ENCODE data around the gene ELP5.

ELP5 gene

DNA sequence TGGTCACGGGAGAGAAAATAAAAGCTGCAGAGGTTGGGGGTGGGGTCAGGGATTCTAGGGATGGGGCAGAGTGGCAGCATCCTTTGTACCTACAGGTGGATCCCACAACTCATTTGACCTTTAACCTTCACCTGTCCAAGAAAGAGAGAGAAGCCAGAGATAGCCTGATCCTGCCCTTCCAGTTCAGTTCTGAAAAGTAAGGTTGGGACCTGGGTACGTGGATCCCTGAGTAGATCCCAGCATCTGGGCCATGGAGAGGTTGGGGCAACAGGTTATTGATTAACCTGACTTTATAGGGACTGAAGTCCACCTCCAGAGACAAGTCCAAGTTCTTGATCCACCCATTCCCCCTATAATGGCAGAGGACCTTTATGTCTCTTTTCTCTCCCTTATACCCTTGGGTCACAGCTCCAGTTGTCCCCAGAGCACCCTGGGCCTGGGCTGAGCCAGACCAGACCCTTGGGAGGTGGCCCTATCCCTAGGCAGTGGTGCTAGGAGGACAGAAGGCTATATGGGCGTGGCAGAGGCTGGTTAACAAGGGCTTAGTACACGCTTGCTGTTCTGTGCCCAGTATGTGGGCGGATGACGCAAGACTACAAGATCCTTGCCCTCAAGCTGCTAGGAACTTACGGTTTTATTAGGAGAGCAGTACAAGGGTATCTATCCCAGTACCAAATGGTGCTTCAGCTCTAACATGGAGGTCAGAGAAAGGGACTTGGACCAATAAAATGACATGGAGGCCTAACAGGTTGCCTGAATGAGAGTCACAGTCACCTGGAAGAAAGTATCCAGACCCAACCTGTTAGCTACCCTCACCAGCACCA is 6.9 kb downstream of the ELP5 start:
- no peak for DNase-seq

DNA sequence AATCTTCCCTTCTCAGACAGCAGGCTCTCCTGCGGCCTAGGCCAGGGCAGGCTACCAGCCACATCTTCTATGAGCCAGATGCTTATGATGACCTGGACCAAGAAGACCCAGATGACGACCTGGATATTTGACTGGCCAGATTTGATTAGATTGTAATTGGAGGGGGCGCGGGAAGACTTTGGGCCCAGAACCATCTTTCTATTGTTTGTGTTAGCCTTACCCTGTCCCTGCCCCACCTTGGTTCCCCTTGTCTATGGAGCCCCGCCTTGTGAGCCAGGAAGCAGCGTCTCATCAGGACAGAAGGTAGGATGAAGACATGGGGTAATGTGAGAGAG is 7.5 kb downstream of the ELP5 start:
- DNase-seq = no peak

DNA sequence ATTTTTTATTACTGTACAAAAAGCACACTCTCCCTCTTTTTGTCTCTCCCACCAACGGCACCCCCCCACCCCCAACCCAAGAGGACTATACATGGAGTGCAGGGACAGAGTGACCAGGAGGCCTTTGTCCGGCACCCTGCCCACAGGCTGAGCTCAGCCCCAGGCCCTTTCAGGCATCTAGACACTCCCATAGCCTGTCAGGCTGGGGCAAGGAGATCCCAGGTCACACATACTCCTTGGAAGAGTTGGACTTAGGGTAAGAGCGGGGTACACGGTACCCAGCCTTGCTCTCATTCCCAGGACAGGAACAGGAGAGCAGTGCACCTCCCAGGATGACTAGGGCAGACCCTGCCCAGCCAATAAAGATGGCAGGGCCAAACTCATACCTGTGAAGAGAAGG is 8.1 kb downstream of the ELP5 start:
- DNase-seq = no peak

DNA sequence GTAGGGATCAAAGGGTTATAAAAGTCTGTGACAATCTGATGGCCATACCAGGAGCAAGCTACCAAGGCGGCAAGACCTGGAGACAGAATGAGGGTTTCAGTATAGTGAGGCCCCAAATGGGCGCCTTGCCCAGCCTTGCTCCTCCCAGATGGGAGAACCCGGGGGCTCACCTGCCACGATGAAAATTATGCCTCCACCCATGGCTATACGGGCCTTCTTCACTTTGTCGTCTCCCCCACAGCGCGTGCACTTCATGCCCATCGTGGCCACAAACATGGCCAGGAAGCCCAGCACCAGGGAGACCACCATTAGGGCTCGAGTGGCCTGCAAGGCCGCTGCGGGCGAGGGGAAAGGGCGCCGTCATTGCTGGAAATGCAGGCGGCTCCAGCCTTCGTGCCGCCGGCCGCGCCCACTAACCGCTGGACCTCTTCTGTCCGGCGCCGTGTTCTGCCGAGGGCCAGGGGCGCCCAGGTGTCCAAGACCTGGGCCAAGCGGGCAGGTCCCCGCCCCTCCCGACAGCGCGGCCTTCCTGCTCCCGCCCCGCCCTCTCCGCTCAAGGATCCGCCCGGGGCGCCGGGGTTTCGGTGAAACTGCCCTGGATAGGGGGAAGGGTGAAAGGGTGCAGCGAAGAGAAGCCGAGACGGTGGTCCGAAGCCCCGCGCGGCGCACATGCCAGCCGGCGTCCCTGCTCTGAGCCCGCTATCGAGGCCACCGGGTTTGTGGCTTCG is 8.8 kb downstream of the ELP5 start:
- DNase-seq = no peak

DNA sequence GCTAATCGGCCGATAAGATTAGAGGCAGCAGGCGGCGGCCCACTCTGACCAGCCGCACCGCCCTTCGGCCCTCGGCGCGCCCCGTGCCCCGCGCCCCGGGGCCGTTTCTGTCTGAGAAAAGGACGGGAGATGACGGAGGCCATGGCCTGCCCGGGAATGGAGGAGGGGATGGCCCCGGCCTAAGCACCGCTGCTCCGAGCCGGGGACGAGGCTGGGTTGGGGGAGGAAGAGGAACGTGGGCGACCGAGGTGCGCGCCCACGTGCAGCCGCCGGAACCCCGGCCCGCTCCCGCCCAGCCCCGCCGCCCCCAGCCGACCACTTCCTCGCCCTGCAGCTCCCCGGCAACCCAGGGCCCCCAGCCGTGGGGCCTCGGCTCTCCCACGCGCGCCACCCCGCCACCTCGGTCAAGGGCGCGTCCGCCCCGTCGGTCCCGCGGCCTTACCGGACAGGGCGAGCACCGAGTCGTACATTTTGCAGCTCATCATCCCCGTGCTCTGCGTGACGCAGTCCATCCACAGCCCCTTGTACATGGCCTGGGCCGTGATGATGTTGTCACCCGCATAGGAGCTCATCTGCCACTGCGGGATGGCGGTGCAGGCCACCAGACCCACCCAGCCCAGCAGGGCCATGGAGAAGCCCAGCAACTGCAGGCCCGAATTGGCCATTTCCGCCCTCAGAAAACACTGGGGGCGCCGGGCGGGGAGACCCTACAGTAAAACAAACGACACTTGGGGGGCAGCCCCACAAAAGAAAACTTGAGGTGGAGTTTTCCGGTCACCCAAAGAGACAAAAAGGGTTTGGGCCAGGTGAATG is 9.6 kb downstream of the ELP5 start:
- no peak for DNase-seq

DNA sequence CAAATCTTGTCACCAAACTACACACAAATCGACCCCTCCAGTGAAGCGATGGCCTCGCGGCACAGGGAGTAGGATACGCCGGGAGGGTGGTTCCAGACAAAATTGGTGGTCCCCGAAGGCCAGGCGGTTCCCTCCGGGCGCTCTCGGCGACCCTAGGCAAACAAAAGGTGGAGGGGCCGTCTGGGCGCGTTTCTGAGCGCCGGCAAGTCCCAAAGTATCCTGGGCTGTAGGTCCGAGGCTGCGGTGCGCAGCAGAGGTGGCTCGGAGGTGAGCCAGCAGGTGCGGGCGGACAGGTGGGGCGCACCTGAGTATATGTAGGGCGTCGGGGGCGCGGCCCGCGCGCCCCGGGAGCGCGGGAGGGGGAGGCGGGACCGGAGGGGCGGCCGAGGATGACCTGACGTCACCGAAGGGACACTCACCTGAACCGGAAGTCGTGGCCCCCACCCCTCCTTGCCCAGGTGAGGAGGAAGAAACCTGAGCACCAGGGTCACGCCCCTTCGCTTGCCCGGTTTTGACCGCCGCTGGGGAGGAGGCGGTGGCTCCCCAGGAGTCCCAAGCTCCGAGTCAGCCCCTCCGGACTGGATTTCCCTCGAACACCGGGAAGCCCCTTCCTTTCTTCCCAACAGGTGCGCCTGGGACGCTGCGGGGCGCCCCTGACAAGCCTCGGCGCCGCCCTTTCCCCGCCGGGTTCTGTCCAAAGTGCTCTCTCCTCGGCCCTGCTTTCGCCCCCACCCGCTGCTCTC is 10.3 kb downstream of the ELP5 start, which contains the start of gene CLDN7:
CLDN7 (minus strand) TSS at position 287 of the 743 bp plus-strand sequence. CDS start 435 bp downstream, outside the sequence.
- DNase-seq = no peak

DNA sequence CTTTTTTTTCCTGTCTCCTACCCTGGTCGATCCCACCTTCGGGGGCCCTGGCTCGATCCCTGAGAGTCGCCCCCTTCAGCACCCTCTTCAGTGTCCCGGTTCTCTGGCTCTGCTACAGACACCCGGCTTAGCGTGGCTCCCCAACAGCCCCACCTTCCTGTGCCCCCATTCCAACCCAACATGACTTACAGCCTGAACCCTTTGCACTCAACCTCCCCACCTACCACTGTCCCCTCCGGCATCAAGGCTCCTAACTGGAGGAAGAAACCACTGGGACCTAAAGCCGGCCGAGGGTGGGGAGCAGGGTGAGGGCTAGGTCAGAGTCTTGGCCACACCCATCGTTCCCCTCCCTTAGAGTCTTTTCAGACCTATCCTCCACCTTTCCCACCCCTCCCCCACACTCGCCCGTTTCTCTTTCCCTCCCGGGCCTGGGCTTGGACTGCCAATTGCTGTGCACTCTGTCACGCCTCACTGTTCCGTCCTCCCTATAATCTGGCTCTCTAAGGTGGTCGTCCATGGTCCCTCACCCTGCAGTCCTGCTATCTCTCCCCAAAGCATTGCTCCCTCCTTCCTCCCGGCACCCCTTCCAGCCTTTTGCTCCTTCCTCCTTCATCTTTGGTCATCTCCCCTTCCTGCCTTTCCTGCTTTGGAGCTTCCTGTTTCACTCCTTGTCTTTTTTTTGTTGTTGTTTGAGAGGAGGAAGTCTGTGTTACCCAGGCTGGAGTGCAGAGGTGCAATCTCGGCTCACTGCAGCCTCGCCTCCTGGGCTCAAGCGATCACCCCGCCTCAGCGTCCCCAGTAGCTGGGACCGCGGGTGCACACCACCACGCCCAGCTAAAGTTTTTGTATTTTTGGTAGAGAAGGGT is 11.2 kb downstream of the ELP5 start:
- DNase-seq = no peak

DNA sequence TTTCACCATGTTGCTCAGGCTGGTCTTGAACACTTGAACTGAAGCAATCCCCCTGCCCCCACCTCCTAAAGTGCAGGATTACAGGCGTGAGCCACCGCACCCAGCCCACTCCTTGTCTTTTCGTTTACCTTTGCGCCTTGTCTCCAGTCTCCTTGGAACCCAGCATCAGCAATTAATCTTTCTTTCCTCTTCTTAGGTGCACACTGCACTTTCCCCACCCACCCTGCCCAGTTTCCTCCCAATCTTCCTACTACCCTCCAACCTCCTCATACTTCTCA is 11.7 kb downstream of the ELP5 start:
- no peak for DNase-seq

DNA sequence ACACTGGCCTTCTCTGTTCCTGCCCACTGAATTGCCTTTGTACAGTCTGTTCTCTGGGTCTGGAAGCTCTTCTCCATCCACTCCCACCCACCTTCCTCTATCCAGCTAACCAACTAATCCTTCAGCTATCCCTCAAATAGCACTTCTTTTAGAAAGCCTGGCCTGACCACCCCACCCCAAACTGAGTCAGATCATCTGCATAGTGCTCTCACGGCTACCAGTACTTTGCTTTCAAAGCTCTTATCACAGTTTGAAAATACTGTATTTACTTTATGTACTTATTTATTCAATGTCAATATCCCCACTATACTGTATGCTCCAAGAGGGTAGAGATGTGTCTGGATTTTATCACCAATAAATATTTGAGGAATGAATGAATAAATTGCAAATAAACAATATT is 14.8 kb downstream of the ELP5 start:
- DNase-seq = no peak

DNA sequence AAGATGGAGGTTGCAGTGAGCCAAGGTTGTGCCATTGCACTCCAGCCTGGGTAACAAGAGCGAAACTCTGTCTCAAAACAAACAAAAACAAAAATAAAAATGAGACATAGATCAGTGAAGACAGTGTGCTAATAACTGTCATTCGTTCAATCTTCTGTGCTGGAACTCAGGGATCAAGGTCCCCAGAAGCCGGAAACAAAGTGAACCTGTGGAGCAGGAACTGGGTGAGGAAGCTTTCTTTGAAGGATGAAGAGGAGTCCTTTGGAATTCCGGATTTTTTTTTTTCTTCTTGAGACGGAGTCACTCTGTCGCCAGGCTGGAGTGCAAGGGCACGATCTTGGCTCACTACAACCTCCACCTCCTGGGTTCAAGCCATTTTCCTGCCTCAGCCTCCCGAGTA is 27.4 kb downstream of the ELP5 start:
- no peak for DNase-seq

DNA sequence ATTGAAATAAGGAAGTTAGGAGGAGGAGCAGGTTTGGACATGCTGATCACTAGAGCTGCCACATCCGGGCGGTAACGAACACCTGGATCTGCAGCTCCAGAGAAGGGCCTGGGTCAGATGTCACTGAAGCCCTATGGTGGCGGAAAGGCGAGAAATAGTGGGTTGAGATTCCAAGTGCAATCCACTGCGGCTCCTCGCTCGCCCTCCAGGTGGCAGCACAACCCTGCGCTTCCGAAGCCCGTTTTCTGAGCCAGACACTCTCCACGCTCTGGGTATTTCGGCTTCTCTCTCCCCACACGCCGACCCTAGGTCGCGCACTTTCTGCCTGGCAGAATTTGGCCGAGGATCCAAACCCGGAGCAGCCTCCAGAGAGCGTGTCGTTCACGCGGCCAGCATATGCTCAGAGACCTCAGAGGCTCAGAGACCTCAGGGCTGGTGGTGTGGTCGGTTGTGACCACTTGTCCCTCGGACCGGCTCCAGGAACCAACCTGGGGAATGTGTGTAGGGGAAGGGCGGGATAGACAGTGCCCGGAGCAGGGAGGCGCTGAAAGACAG is 28.6 kb downstream of the ELP5 start:
- DNase-seq = peak; percentile 79

DNA sequence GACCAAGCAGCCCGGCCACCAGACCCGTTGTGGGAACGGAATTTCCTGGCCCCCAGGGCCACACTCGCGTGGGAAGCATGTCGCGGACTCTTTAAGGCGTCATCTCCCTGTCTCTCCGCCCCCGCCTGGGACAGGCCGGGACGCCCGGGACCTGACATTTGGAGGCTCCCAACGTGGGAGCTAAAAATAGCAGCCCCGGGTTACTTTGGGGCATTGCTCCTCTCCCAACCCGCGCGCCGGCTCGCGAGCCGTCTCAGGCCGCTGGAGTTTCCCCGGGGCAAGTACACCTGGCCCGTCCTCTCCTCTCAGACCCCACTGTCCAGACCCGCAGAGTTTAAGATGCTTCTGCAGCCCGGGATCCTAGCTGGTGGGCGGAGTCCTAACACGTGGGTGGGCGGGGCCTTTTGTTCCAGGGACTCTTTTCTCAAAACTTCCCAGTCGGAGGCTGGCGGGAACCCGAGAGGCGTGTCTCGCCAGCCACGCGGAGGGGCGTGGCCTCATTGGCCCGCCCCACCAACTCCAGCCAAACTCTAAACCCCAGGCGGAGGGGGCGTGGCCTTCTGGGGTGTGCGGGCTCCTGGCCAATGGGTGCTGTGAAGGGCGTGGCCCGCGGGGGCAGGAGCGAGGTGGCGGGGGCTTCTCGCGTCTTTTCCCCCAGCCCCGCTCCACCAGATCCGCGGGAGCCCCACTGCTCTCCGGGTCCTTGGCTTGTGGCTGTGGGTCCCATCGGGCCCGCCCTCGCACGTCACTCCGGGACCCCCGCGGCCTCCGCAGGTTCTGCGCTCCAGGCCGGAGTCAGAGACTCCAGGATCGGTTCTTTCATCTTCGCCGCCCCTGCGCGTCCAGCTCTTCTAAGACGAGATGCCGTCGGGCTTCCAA is 29.3 kb downstream of the ELP5 start, which contains the start of gene SLC2A4:
SLC2A4 (plus strand) TSS at position 645 of the 879 bp plus-strand sequence; CDS start at position 862, 217 bp downstream.
- peak; percentile 68 for DNase-seq

DNA sequence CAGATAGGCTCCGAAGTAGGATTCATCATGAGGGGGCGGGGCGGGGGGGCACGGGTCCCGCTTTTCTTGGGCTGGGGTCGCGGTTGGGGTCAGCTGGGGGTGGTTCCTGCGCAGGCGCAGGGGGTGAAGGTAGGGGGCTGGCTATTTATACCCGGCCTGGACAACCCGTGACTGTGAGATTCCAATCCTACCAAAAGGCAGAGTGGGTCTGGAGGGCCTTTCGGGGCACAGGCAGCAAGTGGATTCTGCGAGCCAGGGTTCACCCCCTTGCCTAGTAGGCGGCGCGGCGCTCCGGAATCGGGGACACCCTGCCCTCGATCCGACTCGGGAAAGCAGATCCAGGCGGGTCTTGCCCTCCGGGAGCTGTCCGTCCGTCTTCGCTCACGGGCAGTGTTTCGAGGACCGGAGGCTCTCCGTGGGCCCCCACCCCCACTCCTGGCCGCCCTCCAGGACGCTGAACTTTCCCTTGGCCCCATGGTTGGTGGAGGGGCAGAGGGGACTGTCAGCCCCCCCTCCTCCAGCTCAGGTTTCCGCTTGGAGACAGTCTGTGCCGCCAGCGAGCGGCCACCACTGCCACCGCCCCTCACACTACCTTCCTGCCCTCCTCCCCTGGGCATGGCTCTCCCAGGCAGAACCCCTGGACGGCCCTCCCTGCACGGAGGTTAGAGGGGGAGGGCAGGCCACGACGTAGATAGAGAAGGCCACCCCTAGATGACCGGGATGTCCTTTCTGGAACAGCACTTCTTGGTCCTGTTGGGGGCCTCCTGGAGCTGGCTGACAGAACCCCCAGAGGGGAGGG is 30.1 kb downstream of the ELP5 start:
- no peak for DNase-seq

DNA sequence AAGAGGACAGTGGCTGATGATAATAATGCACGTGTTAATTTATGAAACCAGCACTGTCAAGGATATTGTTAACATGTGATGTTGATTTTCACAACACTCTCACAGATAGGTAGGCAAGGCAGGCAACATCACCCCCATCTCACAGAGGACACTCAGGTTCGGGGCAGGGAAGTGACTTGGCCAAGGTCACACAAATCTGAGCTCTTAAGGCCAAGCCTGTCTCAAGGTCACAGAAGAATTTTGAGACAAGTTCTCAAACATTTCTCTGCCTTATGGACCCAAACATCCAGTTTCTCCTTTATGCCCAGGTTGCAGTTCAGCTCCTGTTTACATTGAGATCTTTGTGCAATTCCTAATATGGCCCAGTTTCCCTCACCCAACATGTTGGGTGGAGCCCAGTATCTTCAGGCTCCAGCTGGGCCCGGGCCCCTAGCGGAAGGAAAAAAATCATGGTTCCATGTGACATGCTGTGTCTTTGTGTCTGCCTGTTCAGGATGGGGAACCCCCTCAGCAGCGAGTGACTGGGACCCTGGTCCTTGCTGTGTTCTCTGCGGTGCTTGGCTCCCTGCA is 30.8 kb downstream of the ELP5 start:
- no peak for DNase-seq

DNA sequence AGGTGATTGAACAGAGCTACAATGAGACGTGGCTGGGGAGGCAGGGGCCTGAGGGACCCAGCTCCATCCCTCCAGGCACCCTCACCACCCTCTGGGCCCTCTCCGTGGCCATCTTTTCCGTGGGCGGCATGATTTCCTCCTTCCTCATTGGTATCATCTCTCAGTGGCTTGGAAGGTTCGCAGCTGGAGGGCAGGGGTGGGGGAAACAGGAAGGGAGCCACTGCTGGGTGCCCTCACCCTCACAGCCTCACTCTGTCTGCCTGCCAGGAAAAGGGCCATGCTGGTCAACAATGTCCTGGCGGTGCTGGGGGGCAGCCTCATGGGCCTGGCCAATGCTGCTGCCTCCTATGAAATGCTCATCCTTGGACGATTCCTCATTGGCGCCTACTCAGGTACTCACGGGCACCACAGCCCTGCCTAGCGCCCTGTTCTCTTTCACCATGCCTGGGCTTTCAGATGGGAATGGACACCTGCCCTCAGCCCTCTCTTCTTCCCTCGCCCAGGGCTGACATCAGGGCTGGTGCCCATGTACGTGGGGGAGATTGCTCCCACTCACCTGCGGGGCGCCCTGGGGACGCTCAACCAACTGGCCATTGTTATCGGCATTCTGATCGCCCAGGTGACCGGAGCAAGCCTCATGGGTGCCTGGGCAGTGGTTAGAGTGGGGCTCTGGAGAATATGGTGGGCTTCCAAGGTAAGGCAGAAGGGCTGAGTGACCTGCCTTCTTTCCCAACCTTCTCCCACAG is 31.6 kb downstream of the ELP5 start:
- no peak for DNase-seq

DNA sequence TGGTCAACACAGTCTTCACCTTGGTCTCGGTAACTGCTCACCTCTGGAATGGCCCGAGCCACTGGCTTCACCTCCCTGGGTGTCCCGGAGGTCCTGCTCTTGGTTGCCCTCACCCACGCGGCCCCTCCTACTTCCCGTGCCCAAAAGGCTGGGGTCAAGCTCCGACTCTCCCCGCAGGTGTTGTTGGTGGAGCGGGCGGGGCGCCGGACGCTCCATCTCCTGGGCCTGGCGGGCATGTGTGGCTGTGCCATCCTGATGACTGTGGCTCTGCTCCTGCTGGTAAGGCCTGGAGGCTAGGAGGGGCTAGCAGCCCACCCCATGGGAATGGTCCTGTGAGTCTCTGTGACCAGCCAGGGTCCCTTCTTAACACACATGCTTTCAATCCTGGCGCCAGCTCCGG is 32.9 kb downstream of the ELP5 start:
- no peak for DNase-seq

DNA sequence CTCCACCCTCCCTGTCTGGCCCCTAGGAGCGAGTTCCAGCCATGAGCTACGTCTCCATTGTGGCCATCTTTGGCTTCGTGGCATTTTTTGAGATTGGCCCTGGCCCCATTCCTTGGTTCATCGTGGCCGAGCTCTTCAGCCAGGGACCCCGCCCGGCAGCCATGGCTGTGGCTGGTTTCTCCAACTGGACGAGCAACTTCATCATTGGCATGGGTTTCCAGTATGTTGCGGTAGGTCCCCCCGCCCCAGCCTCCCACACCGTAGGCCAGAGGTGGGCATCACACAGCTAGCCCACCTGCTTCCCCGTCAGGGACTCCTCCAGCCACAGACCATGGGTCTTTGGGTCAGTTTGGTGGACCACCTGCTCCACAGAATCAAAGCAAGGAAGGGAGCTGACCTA is 33.7 kb downstream of the ELP5 start:
- no peak for DNase-seq

DNA sequence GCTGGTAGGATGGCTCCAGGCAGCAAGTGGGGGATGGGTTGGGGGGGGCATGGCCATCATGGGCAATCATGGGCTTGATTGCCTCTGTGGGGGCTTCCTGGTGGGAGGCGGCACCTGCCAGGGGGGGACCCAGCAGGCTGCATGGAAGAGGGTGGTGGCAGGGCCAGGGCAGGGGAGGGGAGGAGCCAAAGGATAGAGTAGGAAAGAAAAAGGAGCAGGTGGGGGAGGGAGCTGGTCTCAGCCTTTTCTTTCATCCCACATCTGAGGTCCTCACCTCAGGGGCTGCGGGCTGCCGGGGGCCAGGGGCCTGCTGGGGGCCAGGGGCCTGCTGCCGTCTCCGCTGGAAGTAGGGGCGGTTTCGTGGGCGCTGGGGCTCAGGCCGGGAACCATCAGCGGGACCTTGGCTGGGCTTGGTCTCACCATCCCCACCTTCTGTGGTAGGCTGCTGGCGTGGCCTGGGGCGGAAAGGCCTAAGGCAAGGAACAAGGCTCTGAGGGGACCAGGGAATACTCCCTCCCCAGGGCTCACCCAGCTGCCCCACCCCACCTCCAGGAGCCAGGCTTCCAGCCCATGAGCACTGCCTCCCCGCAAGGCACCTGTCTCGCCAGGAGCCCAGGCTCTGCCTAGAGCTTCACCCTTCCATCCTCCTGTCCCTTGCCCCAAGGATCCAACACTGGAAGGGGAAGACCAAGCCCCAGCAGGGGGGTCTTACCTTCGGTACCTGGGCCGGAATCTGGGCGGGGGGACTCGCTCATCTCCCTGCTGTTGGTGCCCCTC is 37.4 kb downstream of the ELP5 start:
- no peak for DNase-seq

All from NCI-H1694 (cell line).